ENCODE results near the gene C16orf92.

DNA sequence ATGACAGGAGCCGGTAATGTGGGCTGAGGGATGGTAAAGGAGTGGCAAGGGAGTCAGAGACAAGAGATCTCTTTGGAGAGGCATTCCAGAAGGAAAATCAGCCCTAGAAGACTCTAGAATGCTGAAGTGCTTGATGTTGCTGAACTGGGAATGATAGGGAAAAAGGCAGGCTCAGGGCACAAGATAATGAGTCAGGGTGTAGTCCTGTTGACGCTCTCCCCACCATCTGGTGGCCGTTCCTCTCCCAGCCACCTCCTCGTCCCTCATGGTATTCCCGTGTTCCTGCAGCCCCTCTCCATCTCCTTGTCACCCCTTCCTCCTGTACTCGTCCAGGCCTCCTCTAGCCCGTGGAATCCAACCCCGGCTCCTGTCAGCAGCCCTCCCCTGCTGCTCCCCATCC is 31.5 kb downstream of the C16orf92 start:
- TF ChIP-seq, protein P1, sequence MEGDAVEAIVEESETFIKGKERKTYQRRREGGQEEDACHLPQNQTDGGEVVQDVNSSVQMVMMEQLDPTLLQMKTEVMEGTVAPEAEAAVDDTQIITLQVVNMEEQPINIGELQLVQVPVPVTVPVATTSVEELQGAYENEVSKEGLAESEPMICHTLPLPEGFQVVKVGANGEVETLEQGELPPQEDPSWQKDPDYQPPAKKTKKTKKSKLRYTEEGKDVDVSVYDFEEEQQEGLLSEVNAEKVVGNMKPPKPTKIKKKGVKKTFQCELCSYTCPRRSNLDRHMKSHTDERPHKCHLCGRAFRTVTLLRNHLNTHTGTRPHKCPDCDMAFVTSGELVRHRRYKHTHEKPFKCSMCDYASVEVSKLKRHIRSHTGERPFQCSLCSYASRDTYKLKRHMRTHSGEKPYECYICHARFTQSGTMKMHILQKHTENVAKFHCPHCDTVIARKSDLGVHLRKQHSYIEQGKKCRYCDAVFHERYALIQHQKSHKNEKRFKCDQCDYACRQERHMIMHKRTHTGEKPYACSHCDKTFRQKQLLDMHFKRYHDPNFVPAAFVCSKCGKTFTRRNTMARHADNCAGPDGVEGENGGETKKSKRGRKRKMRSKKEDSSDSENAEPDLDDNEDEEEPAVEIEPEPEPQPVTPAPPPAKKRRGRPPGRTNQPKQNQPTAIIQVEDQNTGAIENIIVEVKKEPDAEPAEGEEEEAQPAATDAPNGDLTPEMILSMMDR (IDR thresholded peaks at IDR 0.05), result no peak
- no peak for TF ChIP-seq POLR2A (IDR thresholded peaks at IDR 0.05)

All from adrenal gland (tissue), 5 donors.